ENCODE data around the gene CLEC20A. TPM values are rescaled to one million over a fixed set of nuclear protein-coding genes. Genes with fewer than 3 reads are reported as not detected.

CLEC20A gene
- total RNA-seq, 1 experiment from 2014 or later, result not detected

DNA sequence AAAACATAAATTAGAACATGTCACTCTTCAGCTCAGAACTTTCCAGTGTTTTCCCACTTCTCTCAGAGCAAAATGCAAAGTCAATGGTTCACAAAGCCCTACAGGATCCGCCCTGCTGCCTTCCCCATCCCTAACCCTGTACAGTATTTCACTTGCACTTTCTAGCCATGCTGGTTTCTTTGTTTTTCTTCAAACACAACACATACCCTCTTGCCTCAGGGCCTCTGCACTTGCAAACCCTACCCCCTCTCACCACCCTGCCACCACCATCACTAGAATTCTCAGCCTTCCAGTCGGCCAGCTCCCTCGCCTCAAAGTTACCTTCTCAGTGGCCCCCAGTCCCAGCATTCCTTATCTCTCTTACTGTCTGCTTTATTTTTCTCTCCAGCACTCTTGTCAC lies 33.7 kb upstream of the CLEC20A start:
- peaks cover 27% of the 10 kb centered on the region for H3F3A ChIP-seq (ENCODE audit: insufficient read depth, low read depth)
- no peak overlapping the region for H3K4me3 ChIP-seq
- H3K9me2 ChIP-seq (ENCODE audit: insufficient read depth), result no peaks in the 10 kb centered on the region
- BruUV-seq (replicated peaks), result no TSS peak
- ChIA-PET CTCF (interaction anchor here (1.1 to 1.9 kb wide), 2 partner anchors 230 to 473 kb away, joined by 3 to 5 read pairs; no protein-coding TSS in a partner anchor), POLR2A (ENCODE audit: unreplicated experiment) (no interaction called here)
- TF ChIP-seq, protein P1, sequence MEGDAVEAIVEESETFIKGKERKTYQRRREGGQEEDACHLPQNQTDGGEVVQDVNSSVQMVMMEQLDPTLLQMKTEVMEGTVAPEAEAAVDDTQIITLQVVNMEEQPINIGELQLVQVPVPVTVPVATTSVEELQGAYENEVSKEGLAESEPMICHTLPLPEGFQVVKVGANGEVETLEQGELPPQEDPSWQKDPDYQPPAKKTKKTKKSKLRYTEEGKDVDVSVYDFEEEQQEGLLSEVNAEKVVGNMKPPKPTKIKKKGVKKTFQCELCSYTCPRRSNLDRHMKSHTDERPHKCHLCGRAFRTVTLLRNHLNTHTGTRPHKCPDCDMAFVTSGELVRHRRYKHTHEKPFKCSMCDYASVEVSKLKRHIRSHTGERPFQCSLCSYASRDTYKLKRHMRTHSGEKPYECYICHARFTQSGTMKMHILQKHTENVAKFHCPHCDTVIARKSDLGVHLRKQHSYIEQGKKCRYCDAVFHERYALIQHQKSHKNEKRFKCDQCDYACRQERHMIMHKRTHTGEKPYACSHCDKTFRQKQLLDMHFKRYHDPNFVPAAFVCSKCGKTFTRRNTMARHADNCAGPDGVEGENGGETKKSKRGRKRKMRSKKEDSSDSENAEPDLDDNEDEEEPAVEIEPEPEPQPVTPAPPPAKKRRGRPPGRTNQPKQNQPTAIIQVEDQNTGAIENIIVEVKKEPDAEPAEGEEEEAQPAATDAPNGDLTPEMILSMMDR (conservative IDR thresholded peaks at IDR 0.05), result no peak
- no peak for TF ChIP-seq EZH2 (IDR thresholded peaks at IDR 0.05; ENCODE audit: low read depth)
- intact Hi-C loops (cut with micrococcal nuclease; ENCODE audit: unreplicated experiment), result loop anchor here (1.0 to 10.0 kb wide), 8 partner anchors 406 to 1284 kb away; partner anchors contain the start of gene TDRD5
- DNase-seq, result peak; percentile 45 to 61
- peaks cover 39% of the 10 kb centered on the region for H3K4me1 ChIP-seq (replicated peaks; ENCODE audit: insufficient read depth)
- no peaks in the 10 kb centered on the region for H3K36me3 ChIP-seq (ENCODE audit: low read depth)
- H3K79me2 ChIP-seq (ENCODE audit: low read depth), result no peaks in the 10 kb centered on the region
- no peaks in the 10 kb centered on the region for H4K20me1 ChIP-seq (ENCODE audit: insufficient read depth)
- H3K9me3 ChIP-seq (ENCODE audit: insufficient read depth, low read depth), result no peaks in the 10 kb centered on the region
- peak overlapping the region; percentile 56 for H3K27ac ChIP-seq
- H2AFZ ChIP-seq, result no peak overlapping the region
- no peaks in the 10 kb centered on the region for H3K27me3 ChIP-seq (ENCODE audit: insufficient read depth, low read depth)
- peak overlapping the region; percentile 60 for H3K4me2 ChIP-seq

DNA sequence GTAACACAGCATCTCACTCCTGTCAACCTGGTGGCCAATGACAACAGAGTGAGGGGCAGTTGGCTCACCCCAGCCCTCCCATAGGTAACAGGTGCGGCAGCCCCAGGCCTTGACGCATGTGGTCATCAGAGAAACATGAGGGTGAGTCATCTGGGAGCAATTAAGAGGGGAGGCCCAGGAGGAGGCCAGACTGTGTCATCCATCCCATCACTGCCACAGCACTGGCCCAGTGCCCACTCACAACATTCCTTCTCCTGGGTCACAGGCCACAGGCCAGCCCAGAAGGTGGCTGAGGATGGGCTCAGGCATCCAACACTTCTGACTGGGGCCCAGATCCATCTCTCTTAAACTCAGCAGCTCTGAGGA lies 33.3 kb upstream of the CLEC20A start:
- intact Hi-C loops (cut with micrococcal nuclease; ENCODE audit: unreplicated experiment), result loop anchor here (1.0 to 10.0 kb wide), 8 partner anchors 405 to 1285 kb away; partner anchors contain the start of gene TDRD5
- ChIA-PET CTCF (interaction anchor here (0.6 to 1.9 kb wide), 4 partner anchors 229 to 494 kb away, joined by 3 to 7 read pairs (median 4); no protein-coding TSS in a partner anchor), POLR2A (ENCODE audit: unreplicated experiment) (no interaction called here)
- Histone ChIP-seq H3K9me3 (ENCODE audit: insufficient read depth, low read depth) (no peaks in the 10 kb centered on the region), H2AFZ (no peak overlapping the region), H3K27me3 (ENCODE audit: insufficient read depth, low read depth) (no peaks in the 10 kb centered on the region), H3K9me2 (ENCODE audit: insufficient read depth) (no peaks in the 10 kb centered on the region), H3F3A (ENCODE audit: insufficient read depth, low read depth) (peaks cover 26% of the 10 kb centered on the region), H3K4me2 (peak overlapping the region; percentile 60), H3K4me3 (no peak overlapping the region), H3K4me1 (replicated peaks; ENCODE audit: insufficient read depth) (peaks cover 39% of the 10 kb centered on the region), H4K20me1 (ENCODE audit: insufficient read depth) (no peaks in the 10 kb centered on the region), H3K27ac (peak overlapping the region; percentile 56), H3K36me3 (ENCODE audit: low read depth) (no peaks in the 10 kb centered on the region), H3K79me2 (ENCODE audit: low read depth) (no peaks in the 10 kb centered on the region)
- no peak for TF ChIP-seq EZH2 (IDR thresholded peaks at IDR 0.05; ENCODE audit: low read depth)
- TF ChIP-seq, protein P1 (conservative IDR thresholded peaks at IDR 0.05), result no peak
- BruUV-seq (replicated peaks), result no TSS peak
- DNase-seq, result peak; percentile 91 to 96

DNA sequence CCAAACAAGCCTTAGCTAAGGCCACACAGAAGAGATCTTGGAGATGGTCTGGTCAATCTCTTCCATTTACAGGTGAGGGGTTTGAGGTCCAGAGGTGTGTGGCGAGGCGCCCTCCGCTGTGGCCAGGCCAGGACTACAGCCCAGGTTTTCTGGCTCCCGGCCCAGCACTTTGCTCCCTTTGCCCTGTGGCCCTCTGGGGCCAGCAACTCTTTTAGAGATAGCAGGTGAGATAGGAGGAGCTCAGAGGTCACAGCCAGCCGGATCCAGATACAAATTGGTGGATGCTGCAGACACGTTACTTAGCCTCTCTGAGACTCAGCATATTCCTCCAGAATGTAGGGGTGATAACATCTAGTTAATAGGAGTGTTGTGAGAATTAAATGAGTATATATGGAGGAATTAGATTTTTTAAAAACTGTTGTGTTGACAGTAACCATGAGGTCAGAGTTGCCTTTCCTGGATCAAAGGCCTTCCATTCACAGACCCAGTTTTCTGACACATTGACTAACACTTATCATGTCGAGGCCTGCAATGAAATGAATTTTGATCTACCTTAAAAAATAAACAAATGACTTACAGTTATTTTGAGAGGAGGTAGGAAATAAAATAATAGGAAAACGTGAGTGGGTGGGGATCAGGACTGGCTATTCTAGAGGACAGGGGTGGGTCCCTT lies 32.7 kb upstream of the CLEC20A start:
- ChIA-PET CTCF (interaction anchor here (0.6 to 1.9 kb wide), 3 partner anchors 230 to 493 kb away, joined by 4 to 7 read pairs (median 5); no protein-coding TSS in a partner anchor), POLR2A (ENCODE audit: unreplicated experiment) (no interaction called here)
- Histone ChIP-seq H3K27me3 (ENCODE audit: insufficient read depth, low read depth) (no peaks in the 10 kb centered on the region), H2AFZ (no peak overlapping the region), H3K36me3 (ENCODE audit: low read depth) (no peaks in the 10 kb centered on the region), H3K4me3 (no peak overlapping the region), H3K9me3 (ENCODE audit: insufficient read depth, low read depth) (no peaks in the 10 kb centered on the region), H3K79me2 (ENCODE audit: low read depth) (no peaks in the 10 kb centered on the region), H3F3A (ENCODE audit: insufficient read depth, low read depth) (peaks cover 26% of the 10 kb centered on the region), H3K27ac (peak overlapping the region; percentile 45), H3K4me2 (peak overlapping the region; percentile 27), H3K9me2 (ENCODE audit: insufficient read depth) (no peaks in the 10 kb centered on the region), H3K4me1 (replicated peaks; ENCODE audit: insufficient read depth) (peaks cover 39% of the 10 kb centered on the region), H4K20me1 (ENCODE audit: insufficient read depth) (no peaks in the 10 kb centered on the region)
- BruUV-seq (replicated peaks), result no TSS peak
- intact Hi-C loops (cut with micrococcal nuclease; ENCODE audit: unreplicated experiment), result loop anchor here (1.0 to 10.0 kb wide), 8 partner anchors 405 to 1285 kb away; partner anchors contain the start of gene TDRD5
- DNase-seq, result no peak
- TF ChIP-seq EZH2 (IDR thresholded peaks at IDR 0.05; ENCODE audit: low read depth), result no peak
- TF ChIP-seq, protein P1 (conservative IDR thresholded peaks at IDR 0.05), result no peak
